Pulmonary artery endothelial cell (primary cell): ENCODE measurements around the gene REV1. TPM values are rescaled to one million over a fixed set of nuclear protein-coding genes. Genes with fewer than 3 reads are reported as not detected.
"Not testable (repeated sequence)": the region's sequence is repeated elsewhere in the genome, so short reads cannot be mapped to it uniquely, and the experiment has no call there.

Experiments
- DNase-seq: peaks from one replicate; pipeline ENCODE4 v3.0.0-alpha.2; 2011; ENCODE audit warnings: low read depth, low spot score
- total RNA-seq: library from RNA; depleted of rRNA; stranded (reverse); fragments of >200 nt; gene quantifications from 2 replicates; pipeline ENCODE4 v1.2.3, GENCODE V29; 2014

The REV1 gene
- 32.1 and 35.2 TPM in 2 replicates for total RNA-seq

DNA sequence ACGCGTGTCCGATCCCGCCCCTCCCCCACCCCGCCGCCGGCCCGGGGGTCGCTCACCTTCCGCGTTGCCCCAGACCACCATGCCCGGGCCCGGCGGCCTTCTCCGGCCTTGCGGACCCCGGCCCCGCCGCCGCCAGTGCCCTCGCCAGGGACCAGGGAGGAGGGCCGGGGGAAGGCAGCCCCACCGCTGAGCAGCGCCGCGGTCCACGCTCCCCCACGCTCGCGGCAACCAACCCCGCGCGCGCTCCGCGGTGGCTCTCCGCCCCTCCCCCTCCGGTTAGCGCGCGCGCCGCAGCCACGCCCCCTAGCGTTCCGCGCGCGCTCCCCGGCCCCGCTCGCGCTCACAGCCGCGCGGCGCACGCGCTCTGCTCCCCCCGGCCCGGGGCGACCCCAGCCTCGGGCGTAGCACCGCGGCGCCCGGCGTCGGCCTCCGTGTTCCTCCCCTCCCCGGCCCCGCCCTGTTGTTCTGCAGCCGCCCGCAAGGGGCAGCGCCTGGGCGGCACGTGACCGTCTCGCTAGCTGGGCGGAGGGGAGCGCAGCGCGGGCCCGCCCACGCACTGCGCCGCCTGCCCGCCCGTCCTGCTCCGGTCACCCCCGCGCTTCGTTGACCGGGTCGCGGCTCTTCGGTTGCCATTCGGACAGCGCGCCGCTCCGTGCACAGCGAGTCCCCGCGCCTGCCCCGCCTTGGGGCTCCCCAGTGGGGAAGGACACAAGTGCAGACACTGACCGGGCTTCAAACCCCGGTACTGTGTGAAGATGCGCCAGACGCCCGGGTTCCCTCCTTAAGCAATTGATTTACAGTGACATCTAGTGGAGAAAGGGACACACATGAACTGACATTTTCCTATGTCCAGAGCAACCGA is at the start of gene REV1:
Gene REV1, minus strand, starts transcription at position 257 of the 862 bp plus-strand sequence. CDS start 25,042 bp downstream, outside the sequence.
- peak; percentile 84 for DNase-seq

- no peak for DNase-seq
These were observed 48.2 kb upstream of the REV1 start for GRCh38 chr2:99537910-99538485.

DNA sequence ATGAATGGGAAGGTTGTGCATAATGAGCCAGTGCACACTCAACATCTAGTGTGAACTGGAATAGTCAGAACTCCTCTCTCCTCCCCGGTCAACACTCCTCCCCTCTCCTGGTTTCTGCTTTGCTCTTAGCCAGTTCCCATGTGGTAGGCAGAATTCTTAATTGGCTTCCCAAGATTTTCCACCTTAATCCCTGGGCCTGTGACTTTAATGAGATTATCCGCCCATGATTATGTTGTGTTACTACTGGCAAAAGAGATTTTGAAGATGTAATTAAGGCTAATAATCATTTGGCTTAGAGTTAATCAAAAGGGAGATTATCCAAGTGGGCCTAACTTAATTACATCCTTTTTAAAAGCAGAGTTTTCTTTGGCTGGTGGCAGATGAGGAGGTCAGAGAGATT is 34.2 kb upstream of the REV1 start:
- DNase-seq = no peak

DNA sequence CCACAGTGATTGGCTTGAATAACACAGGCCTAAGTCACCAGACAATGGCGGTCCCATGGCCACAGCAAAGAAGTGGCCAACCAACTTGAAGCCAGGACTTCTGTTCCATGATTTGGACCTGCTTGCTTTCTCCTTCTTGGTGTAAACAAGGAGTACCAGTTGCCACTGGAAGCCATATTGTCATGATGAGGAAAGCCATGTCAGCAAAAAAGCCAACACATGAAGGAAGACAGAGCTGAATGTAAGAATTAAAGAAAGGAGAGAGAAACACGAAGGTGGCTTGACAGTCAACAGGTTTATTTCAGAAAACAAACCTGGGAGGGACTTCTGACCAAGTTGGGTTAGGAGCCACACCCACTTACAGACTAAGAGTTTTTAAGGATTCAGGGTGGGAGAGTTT is 32.3 kb upstream of the REV1 start:
- no peak for DNase-seq

- no peak for DNase-seq
These were observed 31.0 kb upstream of the REV1 start for GRCh38 chr2:99520813-99521212.

DNA sequence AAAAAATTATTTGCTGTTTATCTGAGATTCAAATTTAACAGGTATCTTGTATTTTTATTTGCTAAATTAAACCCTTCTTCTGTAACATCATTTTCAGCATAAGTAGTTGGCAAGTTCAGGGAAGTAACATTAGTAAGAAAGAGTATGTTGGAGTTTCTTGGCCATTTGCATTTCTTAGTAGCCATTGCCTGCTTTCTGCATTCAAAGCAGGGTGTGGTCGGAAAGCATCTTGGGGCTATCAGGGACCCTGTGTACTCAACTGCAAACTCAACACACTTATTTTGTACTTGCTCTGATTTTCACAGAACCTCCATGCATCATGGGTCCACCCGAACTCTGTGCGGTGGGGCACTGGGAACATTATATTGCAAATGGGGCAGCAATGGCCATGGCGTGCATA is 30.4 kb upstream of the REV1 start:
- no peak for DNase-seq

- no peak for DNase-seq
These were observed 24.5 kb upstream of the REV1 start for GRCh38 chr2:99514357-99514756.

GRCh38 chr2:99512181-99512591 is 22.4 kb upstream of the REV1 start:
- no peak for DNase-seq

DNA sequence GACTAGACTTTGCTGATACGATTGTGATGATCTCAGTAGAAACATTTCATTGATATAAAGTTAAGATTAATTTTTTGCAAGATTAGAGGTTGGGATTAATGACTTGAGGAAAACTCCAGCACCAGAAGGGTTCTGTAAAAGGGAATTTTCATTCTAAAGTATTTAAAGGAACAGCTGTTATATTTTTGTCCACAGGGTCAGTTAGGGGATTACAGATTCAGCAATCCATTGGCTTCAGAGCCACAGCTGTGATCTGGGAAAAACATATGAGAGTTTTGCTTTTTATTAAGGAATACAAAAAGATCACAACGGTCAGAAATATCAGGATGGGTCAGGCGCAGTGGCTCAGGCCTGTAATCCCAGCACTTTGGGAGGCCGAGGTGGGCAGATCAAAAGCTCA is 19.6 kb upstream of the REV1 start:
- no peak for DNase-seq

DNA sequence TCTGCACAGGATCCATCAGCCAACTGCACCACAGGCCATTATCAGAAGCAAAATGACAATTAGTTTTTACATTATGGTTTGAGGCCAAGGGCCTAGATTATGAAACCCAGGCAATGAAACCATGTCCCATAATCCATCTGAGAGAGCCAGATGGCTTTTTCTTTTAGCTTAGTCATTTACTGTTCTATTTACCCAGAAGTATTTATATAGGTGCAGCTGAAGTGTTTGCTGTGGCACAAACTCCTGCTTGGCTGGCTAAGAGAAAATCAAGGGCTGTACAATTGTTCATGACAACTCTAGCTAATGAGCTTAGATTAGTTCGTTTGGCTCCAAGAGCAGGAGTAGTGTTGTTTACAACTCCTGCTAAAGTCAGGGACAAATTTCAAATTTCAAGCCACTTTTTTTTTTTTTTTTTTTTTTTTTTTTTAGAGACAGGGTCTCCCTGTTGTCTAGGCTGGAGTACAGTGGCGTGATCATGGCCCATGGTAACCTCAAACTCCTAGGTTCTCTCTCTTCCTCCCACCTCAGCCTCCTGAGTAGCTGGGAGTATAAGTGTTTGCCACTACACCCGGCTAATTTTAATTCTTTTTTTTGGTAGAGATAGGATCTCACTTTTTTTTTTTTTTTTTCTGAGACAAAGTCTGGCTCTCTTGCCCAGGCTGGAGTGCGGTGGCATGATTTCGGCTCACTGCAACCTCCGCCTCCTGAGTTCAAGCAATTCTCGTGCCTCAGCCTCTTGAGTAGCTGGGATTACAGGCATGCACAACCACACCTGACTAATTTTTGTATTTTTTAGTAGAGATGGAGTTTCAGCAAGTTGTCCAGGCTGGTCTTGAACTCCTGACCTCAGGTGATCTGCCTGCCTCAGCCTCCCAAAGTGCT is 18.4 kb upstream of the REV1 start:
- no peak for DNase-seq

GRCh38 chr2:99504844-99505584 is 15.2 kb upstream of the REV1 start:
- DNase-seq = no peak

DNA sequence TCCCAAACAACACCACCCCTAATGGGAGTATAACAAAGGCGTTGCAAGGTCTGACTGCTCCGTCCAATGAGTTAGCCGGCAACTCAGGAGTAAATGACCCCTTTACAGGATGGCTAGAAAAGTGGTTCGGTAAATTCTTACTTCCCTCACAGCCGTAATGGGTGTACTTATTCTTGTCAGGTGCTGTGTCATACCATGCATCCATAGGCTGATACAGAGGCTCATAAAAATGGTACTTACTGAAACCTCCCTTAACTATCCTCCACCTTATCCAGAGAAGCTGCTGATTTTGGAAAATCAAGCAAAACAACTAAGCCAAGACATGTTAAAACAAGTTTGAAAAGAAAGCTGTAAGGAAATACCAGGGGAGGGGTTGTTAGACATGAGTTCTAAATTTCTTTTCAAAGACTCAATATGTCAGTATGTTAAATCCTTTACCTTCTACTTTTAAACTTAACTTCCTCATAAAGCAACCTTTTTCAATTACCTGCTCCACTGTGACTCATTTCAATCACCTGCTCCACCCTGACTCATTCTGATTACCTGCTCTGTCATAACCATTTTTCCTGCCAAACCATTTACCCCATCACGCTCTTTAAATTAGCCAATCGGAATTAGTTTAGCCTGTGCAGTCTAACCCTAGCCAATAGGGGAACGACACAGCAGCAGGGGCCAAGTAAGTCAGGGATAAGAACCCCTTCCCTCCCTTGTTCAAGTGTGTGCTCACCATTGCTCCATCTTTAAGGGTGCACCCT is 14.0 kb upstream of the REV1 start:
- DNase-seq = not testable (repeated sequence)

DNA sequence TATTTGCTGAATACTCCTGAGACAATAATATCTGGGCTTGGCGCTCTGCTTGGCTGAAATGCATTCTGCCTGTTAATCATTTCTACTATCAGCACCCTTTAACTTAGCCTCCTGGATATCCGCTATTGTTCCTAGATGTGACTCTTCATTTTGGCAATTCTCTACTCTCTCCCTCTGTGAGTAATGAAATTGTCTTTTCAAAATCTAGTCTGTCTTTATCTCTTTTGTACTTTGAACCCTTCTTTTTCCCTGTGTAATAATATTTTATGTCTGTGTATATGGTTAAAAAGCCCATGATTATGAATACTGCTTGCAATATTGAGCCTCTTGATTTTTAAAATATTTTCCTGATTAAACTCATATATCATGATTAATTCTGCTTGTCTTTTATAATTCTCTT is 6.2 kb upstream of the REV1 start:
- DNase-seq = no peak

DNA sequence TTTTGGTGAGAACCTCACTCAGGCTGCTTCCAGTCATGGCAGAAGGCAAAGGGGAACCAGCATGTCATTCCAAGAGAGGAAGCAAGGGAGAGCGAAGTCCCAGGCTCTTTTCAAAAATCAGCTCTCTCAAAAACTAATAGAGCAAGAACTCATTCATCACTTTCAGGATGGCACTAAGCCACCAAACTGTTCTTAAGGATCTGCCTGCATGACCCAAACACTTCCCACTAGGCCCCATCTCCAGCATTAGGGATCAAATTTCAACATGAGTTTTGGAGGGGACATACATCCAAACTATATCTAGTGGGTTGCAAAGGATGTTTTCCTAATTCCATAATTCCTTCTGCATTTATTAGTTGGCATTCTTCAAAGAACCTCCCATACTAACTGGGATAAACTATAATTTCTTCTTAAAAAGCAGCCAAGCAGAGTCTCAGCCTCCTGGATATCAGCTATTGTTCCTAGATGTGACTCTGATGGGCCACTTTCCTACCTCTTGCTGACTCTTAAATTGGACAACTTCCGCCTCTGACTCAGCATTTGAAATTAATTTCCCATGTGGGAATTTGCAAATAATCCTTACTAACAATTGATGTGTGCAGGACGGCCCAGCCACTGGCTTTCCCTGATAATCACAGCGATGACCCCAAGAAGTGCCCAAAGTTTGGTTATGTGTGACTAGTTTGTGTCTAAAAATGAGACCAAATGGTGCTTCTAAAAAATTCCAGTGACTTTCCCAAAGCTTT is 5.5 kb upstream of the REV1 start:
- DNase-seq = no peak

GRCh38 chr2:99492721-99493120 is 2.9 kb upstream of the REV1 start:
- DNase-seq = no peak

DNA sequence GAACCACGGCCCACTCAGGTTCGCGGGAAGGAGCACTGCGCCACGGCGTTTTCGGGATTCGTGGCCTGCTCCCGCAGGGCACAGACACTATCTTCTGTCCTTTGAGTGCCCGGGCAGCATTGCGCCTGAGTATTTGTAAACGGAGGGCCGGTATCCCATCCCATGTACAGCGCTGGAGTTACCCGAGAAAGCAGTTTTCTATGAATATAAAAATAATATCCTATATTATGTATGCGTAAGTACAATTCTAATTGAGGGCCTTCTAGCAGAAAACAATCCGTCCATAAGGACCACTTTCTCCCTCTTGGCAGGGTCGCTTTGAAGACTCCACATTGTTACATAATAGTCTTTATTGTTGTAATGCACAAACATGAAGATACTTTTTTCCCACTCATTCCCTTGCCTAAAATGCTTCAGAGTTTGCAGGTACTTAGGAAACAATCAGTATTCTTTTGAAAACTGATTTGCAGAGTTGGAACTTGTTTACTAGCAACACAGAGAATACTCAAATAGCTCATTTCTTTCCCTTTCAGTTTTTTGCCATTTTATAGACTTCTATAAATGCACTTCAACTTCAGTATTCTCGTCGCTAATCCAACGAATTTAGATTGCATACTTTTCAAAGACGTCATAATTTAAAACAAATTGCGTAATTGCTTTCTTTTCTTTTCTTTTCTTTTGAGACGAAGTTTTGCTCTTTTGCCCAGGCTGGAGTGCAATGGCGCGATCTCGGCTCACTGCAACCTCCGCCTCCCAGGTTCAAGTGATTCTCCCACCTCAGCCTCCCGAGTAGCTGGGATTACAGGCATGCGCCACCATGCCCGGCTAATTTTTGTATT is 1.0 kb upstream of the REV1 start:
- no peak for DNase-seq

DNA sequence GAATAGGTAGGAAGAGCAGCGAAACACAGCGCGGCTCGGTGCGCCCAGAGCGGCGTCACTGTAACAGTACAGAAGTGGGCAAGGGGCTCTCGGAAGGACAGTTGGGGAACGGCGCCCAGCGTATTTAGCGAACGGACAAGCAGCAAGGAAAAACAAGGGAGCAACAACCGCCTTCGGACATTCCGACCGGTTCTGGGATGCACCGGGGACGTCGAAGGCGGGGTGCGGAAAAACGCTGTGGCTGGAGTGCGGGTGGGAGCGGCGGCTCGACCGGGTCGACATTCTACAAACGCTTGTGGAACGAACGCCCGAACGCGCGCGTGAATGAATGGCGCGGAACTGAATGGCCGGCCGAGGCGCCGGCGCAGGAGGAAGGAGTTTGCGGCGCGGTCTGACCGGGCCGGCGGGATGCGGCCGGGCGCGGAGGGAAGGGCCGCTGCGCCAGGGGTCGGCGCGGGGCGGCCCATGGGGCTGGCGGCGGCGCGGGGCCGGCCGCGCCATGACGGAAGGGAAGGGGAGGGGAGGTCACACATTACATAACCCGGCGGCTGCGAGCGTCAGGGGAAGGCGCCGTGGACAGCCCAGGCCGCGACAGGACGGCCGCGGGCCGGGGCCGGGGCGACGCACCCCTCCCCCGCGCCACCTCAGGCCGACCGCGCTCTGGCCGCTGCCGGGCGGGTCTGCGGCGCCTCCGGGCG is 605 bp downstream of the REV1 start:
- no peak for DNase-seq

- no peak for DNase-seq
These were observed 1.2 kb downstream of the REV1 start for GRCh38 chr2:99488539-99489062.
